Brain microvascular endothelial cell (primary cell): Measurements from ENCODE around the gene TMCC2.

Source experiments
- DNase-seq: peaks from one replicate; pipeline ENCODE4 v3.0.0-alpha.2; 2020
- H3K27ac ChIP-seq: fragments of 250-450 bp; sonication (Bioruptor Pico); 2 replicates; pipeline ENCODE4 v1.5.1; 2020; ENCODE audit warnings: mild to moderate bottlenecking, moderate library complexity
- H3K27me3 ChIP-seq: fragments of 250-450 bp; sonication (Bioruptor Pico); replicated peaks from 2 replicates; pipeline ENCODE4 v1.5.1; 2020; ENCODE audit warnings: mild to moderate bottlenecking
- H3K36me3 ChIP-seq: fragments of 250-450 bp; sonication (Bioruptor Pico); replicated peaks from 2 replicates; pipeline ENCODE4 v1.5.1; 2020; ENCODE audit warnings: mild to moderate bottlenecking
- H3K4me3 ChIP-seq: 2 replicates; pipeline ENCODE4 v1.5.1; 2011; ENCODE audit warnings: low read depth, mild to moderate bottlenecking, control low read depth, low read length, moderate library complexity
- CTCF ChIP-seq: IDR thresholded peaks from 2 replicates; pipeline ENCODE4 v1.5.1; 2011; ENCODE audit warnings: low read depth, mild to moderate bottlenecking, moderate library complexity, low read length, control low read depth, inconsistent platforms; ENCODE audit errors: missing control alignments
- in situ Hi-C: cut with HindIII; loops from 2 replicates; pipeline ENCODE4 v1.10.0; 2017; ENCODE audit warnings: low sequenced_read_pairs, low pct_ligation_motif_present

Gene TMCC2

GRCh38 chr1:205192287-205192686 lies 35.5 kb upstream of the TMCC2 start:
- DNase-seq: no peak
- Histone ChIP-seq H3K36me3 (no peaks in the 10 kb centered on the region), H3K27ac (no peak overlapping the region), H3K4me3 (no peak overlapping the region), H3K27me3 (no peaks in the 10 kb centered on the region)
- in situ Hi-C loops: no loop called here
- no peak for TF ChIP-seq CTCF

- Histone ChIP-seq H3K27ac (no peak overlapping the region), H3K27me3 (no peaks in the 10 kb centered on the region), H3K4me3 (no peak overlapping the region), H3K36me3 (no peaks in the 10 kb centered on the region)
- no peak for TF ChIP-seq CTCF
- DNase-seq: peak; percentile 26
- in situ Hi-C loops: no loop called here
Measured at GRCh38 chr1:205199090-205199930, 28.4 kb upstream of the TMCC2 start.

- H3K36me3 ChIP-seq: no peaks in the 10 kb centered on the region
- no peaks in the 10 kb centered on the region for H3K27me3 ChIP-seq
- in situ Hi-C loops: no loop called here
- H3K4me3 ChIP-seq: no peak overlapping the region
- H3K27ac ChIP-seq: no peak overlapping the region
- no peak for DNase-seq
- TF ChIP-seq CTCF: no peak
Measured at GRCh38 chr1:205199931-205200299, 27.8 kb upstream of the TMCC2 start.

- in situ Hi-C loops: no loop called here
- DNase-seq: no peak
- no peak overlapping the region for H3K4me3 ChIP-seq
- no peak overlapping the region for H3K27ac ChIP-seq
- no peaks in the 10 kb centered on the region for H3K27me3 ChIP-seq
- no peaks in the 10 kb centered on the region for H3K36me3 ChIP-seq
- no peak for TF ChIP-seq CTCF
Measured at GRCh38 chr1:205204552-205204951, 23.2 kb upstream of the TMCC2 start.

- no peaks in the 10 kb centered on the region for H3K36me3 ChIP-seq
- in situ Hi-C loops: no loop called here
- no peak overlapping the region for H3K27ac ChIP-seq
- H3K27me3 ChIP-seq: no peaks in the 10 kb centered on the region
- no peak overlapping the region for H3K4me3 ChIP-seq
- no peak for DNase-seq
- TF ChIP-seq CTCF: no peak
Measured at GRCh38 chr1:205205055-205205454, 22.7 kb upstream of the TMCC2 start.

- in situ Hi-C loops: no loop called here
- no peak for DNase-seq
- no peaks in the 10 kb centered on the region for H3K36me3 ChIP-seq
- no peak for TF ChIP-seq CTCF
- H3K4me3 ChIP-seq: no peak overlapping the region
- H3K27ac ChIP-seq: no peak overlapping the region
- H3K27me3 ChIP-seq: no peaks in the 10 kb centered on the region
Measured at GRCh38 chr1:205208811-205209210, 18.9 kb upstream of the TMCC2 start.
